ENCODE results near the gene PARP3.
"Not testable (repeated sequence)": the region's sequence is repeated elsewhere in the genome, so short reads cannot be mapped to it uniquely, and the experiment has no call there.

Gene PARP3

GRCh38 chr3:51985063-51985462, 42.9 kb downstream of the PARP3 start:
- DNase-seq (ENCODE audit: low spot score): no peak

GRCh38 chr3:51986010-51986947, 44.1 kb downstream of the PARP3 start:
- DNase-seq (ENCODE audit: low spot score): no peak

- no peak for DNase-seq (ENCODE audit: low spot score)
These were observed 45.4 kb downstream of the PARP3 start for GRCh38 chr3:51987568-51987967.

GRCh38 chr3:51988286-51989146, 46.4 kb downstream of the PARP3 start:
- no peak for DNase-seq (ENCODE audit: low spot score)

GRCh38 chr3:51990501-51990971, 48.4 kb downstream of the PARP3 start:
- not testable (repeated sequence) for DNase-seq (ENCODE audit: low spot score)

- DNase-seq (ENCODE audit: low spot score): no peak
These were observed 50.0 kb downstream of the PARP3 start for GRCh38 chr3:51992017-51992682.

GRCh38 chr3:51993657-51994056, 51.5 kb downstream of the PARP3 start:
- DNase-seq (ENCODE audit: low spot score): not testable (repeated sequence)

- no peak for DNase-seq (ENCODE audit: low spot score)
These were observed 52.4 kb downstream of the PARP3 start for GRCh38 chr3:51994530-51994929.

GRCh38 chr3:51995346-51996163, 53.4 kb downstream of the PARP3 start, which contains the start of gene RPL29:
TSS of gene RPL29 (minus strand) at chr3:51995895. CDS start at chr3:51995461, 434 bp downstream.
- peak; percentile 91 for DNase-seq (ENCODE audit: low spot score)

- DNase-seq (ENCODE audit: low spot score): no peak
These were observed 55.0 kb downstream of the PARP3 start for GRCh38 chr3:51997172-51997571.

- DNase-seq (ENCODE audit: low spot score): no peak
These were observed 55.9 kb downstream of the PARP3 start for GRCh38 chr3:51997935-51998596.

All from D341Med (cell line).